Suprapubic skin (tissue), 4 donors: ENCODE results near the gene C3orf20. TPM values are rescaled to one million over a fixed set of nuclear protein-coding genes. Genes with fewer than 3 reads are reported as not detected.

Experiments used
- DNase-seq, 2 donors: peaks; one replicate each; pipeline ENCODE4 v3.0.0-alpha.2; 2019; ENCODE audit warnings: low spot score in 2 of 2
- H3K27ac ChIP-seq: fragments of 200-600 bp; sonication (generic); one replicate; pipeline ENCODE4 v1.5.1; 2019
- H3K27me3 ChIP-seq: fragments of 200-600 bp; sonication (generic); one replicate; pipeline ENCODE4 v1.5.1; 2019
- H3K36me3 ChIP-seq: fragments of 200-600 bp; sonication (generic); one replicate; pipeline ENCODE4 v1.5.1; 2019
- H3K4me1 ChIP-seq: fragments of 200-600 bp; sonication (generic); one replicate; pipeline ENCODE4 v1.5.1; 2019
- H3K4me3 ChIP-seq: fragments of 200-600 bp; sonication (generic); one replicate; pipeline ENCODE4 v1.5.1; 2019; ENCODE audit warnings: mild to moderate bottlenecking
- H3K9me3 ChIP-seq: fragments of 200-600 bp; sonication (generic); one replicate; pipeline ENCODE4 v1.5.1; 2019
- CTCF ChIP-seq, 2 donors: fragments of 200-600 bp in 1 of 2; fragments of 450-650 bp in 1 of 2; sonication (generic) in 1 of 2; IDR thresholded peaks; one replicate each; pipeline ENCODE4 v1.5.1; 2016 to 2019; ENCODE audit warnings: antibody characterized with exemption in 2 of 2, mild to moderate bottlenecking in 1 of 2, moderate library complexity in 1 of 2
- EP300 ChIP-seq: sonication (generic); formaldehyde crosslinking; IDR thresholded peaks from one replicate; pipeline ENCODE4 v1.6.1; 2017; ENCODE audit warnings: antibody characterized with exemption
- POLR2A ChIP-seq, 2 donors: fragments of 450-650 bp; IDR thresholded peaks; one replicate each; pipeline ENCODE4 v1.6.1; 2017; ENCODE audit warnings: antibody characterized with exemption in 2 of 2, mild to moderate bottlenecking in 2 of 2, moderate library complexity in 2 of 2
- POLR2AphosphoS5 ChIP-seq, 3 donors: sonication (generic); formaldehyde crosslinking; IDR thresholded peaks; one replicate each; pipeline ENCODE4 v1.6.1; 2017; ENCODE audit warnings: antibody characterized with exemption in 3 of 3
- WGBS: methylation state at CpG from one replicate; pipeline ENCODE4 v1.1.5; 2018; 5-methylcytosine and 5-hydroxymethylcytosine counted together
- total RNA-seq, 4 donors: library from RNA; depleted of rRNA; stranded (reverse); fragments of >200 nt; gene quantifications; one replicate each; pipeline ENCODE4 v1.1.0, GENCODE V29; 2016

Gene C3orf20
- total RNA-seq, 4 donors from 2014 or later: 0.21 TPM; not detected in 3

DNA sequence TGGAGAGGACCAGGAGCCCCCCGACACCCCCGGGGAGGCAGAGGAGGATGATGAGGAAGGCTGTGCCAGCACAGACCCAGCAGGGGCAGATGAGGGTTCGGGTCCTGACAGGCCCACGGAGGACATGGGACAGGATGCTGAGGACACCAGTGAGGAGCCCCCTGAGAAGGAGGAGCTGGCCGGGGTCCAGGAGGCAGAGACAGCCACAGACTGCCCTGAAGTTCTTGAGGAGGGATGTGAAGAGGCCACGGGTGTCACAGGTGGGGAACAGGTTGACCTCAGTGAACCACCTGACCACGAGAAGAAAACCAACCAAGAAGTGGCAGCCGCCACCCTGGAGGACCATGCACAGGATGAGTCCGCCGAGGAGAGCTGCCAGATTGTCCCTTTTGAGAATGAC, 144.7 kb downstream of the C3orf20 start:
- no peaks in the 10 kb centered on the region for H3K27me3 ChIP-seq
- H3K9me3 ChIP-seq: no peaks in the 10 kb centered on the region
- TF ChIP-seq POLR2AphosphoS5 (IDR thresholded peaks at IDR 0.05) (no peak), CTCF (IDR thresholded peaks at IDR 0.05) (no peak), EP300 (no peak), POLR2A (IDR thresholded peaks at IDR 0.05) (no peak)
- DNase-seq: no peak
- 79% methylated on average over 10 of the region's 10 CpGs for WGBS
- no peak overlapping the region for H3K27ac ChIP-seq
- no peak overlapping the region for H3K4me3 ChIP-seq
- H3K36me3 ChIP-seq: peaks cover 17% of the 10 kb centered on the region
- peaks cover 17% of the 10 kb centered on the region for H3K4me1 ChIP-seq

DNA sequence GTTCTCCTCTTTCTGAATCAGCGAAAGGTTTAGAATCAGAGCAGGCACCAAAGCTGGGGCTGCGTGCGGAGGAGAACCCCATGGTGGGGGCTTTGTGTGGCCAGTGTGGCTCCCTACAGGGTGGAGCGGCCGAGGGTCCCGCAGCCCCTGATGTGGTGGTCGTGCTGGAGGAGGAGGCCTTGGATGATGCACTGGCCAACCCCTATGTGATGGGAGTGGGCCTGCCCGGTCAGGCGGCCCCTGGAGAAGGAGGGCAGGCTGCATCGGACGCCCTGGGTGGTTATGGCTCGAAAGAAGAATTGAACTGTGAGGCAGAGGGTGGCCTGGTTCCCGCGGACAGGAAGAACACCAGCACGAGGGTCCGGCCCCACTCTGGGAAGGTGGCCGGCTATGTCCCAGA, 145.2 kb downstream of the C3orf20 start:
- peaks cover 17% of the 10 kb centered on the region for H3K36me3 ChIP-seq
- H3K4me1 ChIP-seq: peaks cover 20% of the 10 kb centered on the region
- H3K9me3 ChIP-seq: no peaks in the 10 kb centered on the region
- 98% methylated on average over 6 of the region's 17 CpGs for WGBS
- H3K4me3 ChIP-seq: no peak overlapping the region
- H3K27me3 ChIP-seq: no peaks in the 10 kb centered on the region
- no peak for DNase-seq
- no peak overlapping the region for H3K27ac ChIP-seq
- TF ChIP-seq CTCF (IDR thresholded peaks at IDR 0.05) (no peak), EP300 (no peak)

DNA sequence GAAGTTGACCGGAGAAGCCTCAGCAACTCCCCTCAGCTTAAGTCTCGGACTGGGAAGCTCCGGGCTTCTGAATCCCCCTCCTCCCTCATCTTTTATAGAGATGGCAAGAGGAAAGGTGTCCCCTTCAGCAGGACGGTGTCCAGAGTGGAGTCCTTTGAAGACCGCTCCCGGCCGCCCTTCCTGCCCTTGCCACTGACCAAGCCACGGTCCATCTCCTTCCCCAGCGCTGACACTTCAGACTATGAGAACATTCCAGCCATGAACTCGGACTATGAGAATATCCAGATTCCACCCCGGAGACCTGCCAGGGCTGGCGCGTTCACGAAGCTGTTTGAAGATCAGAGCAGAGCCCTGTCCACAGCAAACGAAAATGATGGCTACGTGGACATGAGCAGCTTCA, 146.2 kb downstream of the C3orf20 start:
- no peak for TF ChIP-seq POLR2A (IDR thresholded peaks at IDR 0.05)
- no peak for TF ChIP-seq POLR2AphosphoS5 (IDR thresholded peaks at IDR 0.05)
- TF ChIP-seq EP300: no peak
- TF ChIP-seq CTCF (IDR thresholded peaks at IDR 0.05): no peak
- Histone ChIP-seq H3K9me3 (no peaks in the 10 kb centered on the region), H3K4me1 (peaks cover 20% of the 10 kb centered on the region), H3K27ac (no peak overlapping the region), H3K27me3 (no peaks in the 10 kb centered on the region), H3K36me3 (peaks cover 17% of the 10 kb centered on the region), H3K4me3 (no peak overlapping the region)
- DNase-seq: no peak
- WGBS: 88% methylated on average over 15 of the region's 16 CpGs

DNA sequence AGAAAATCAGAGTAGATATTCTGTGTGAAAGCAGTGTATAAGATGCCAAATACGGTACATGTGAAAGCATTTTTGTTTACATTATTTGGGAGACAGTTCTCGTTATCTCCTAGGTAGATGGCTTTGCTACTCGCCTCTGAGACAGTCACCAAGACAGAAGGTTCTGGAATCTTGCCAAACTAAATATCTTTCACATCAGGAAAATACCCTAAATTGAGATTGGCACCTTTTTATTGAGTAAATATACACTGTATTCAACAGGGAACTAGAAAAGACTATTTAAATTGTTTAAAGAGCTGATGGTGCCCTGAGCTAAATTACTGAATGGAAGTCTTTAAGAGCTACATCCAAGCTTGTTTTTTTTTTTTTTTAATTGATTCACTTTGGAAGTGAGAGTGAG, 147.2 kb downstream of the C3orf20 start:
- no peak for DNase-seq
- Histone ChIP-seq H3K27ac (no peak overlapping the region), H3K27me3 (no peaks in the 10 kb centered on the region), H3K4me3 (no peak overlapping the region), H3K9me3 (no peaks in the 10 kb centered on the region), H3K36me3 (peaks cover 17% of the 10 kb centered on the region), H3K4me1 (peaks cover 20% of the 10 kb centered on the region)
- TF ChIP-seq POLR2AphosphoS5 (IDR thresholded peaks at IDR 0.05) (no peak), POLR2A (IDR thresholded peaks at IDR 0.05) (no peak), EP300 (no peak), CTCF (IDR thresholded peaks at IDR 0.05) (no peak)
- WGBS: 68% methylated on average over 3 of the region's 3 CpGs

Other genes with a start within 250 kb of the C3orf20 start
- gene GRIP2, start 134.8 kb upstream of the C3orf20 start, total RNA-seq: 1 to 10 TPM in 2 of 4 donors, under 1 TPM in 2; 0.65 to 5.8 (median 3.0) TPM
- 10 to 100 TPM; 11.2 to 39.3 (median 14.6) TPM for gene CCDC174, start 23.4 kb upstream of the C3orf20 start, total RNA-seq
- gene FGD5, start 143.8 kb downstream of the C3orf20 start, total RNA-seq: 10 to 100 TPM in 2 of 4 donors, 1 to 10 TPM in 2; 2.8 to 15.5 (median 7.1) TPM